GM19372 (cell line): ENCODE data around the gene CNNM3.
"Not testable (repeated sequence)": the region's sequence is repeated elsewhere in the genome, so short reads cannot be mapped to it uniquely, and the experiment has no call there.

ENCODE experiments used
- ATAC-seq: cut with Tn5 transposase; IDR thresholded peaks from one replicate; pipeline ENCODE4 v1.9.1; 2021; ENCODE audit warnings: mild to moderate bottlenecking, low read depth, moderate library complexity; ENCODE audit not compliant: unreplicated experiment

The CNNM3 gene

DNA sequence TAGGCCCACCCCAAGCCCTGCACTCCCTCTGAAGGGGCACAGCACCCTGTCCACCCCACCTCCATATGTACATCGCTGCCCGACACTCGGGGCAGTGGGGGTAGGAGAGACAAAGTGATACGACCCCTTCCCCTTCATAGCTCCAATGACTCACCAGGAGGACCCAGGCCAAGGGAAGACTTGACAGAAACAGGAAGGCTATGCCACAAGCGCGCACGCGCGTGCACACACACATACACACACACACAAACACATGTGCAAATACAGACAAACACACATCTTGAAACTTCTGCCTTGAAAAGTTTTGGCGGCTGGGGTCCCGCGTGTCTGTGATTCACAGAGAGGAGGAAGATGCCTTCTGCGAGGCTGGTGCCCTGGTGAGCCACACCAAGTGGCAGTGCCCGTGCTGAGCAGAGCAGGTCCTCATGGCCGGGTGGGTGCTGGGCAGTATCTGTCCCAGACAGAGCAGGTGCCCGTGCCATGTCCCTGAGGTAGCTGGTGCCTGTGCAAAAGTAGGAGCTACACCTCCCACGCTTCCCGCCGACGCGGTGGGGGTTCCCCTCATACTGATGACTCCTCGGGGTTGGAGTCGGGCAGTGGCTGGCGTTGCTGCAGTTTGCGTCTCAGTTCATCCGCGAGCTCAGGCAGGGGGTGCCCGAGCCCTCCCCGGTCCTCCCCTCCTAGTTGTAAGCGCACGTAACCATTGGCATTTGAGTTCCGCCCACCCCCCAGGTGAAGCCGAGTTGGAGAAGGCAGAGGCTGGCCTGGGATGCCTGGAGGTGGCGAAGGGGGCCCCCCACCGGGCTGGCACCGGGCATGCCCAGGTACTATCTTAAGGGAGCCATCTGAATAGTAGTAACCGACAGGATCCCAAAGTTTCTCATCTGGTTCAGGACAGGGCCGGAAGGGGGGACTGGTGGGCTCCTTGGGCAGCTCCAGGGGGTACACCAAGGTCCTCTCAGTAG, 44.3 kb downstream of the CNNM3 start:
- ATAC-seq: no peak

DNA sequence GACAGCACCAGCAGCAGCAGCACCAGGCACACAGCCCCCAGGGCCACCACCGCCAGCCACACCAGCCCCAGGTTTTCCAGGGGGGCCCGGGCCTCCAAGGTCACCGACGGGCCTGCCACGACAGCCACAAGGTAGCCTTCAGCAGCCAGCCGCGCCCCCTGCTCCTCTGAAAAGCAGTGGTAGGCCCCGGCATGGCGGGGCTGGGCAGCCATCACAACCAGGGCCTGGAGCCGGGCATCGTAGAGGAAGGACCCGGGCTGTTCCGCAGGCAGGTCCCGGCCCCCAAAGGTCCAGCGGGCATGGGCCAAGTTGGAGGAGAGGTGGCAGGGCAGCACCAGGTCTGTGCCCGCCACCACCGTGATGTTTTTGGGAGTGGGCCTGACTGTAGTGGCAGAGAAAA, 45.0 kb downstream of the CNNM3 start:
- ATAC-seq: no peak

DNA sequence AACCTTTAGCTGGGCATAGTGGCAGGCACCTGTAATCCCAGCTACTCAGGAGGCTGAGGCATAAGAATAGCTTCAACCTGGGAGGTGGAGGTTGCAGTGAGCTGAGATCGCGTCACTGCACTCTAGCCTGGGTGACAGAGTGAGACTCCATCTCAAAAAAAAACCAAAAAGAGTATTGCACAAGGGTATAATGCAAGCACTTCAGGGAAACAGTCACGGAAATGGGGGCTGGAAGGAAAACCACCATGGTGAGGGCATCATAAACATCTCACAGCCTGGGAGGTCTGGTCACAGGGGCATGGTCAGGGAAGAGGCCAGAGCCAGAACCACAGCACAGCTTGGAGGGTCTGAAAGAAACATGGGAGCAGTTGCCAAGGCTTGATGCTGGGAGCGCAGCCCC, 47.0 kb downstream of the CNNM3 start:
- not testable (repeated sequence) for ATAC-seq

DNA sequence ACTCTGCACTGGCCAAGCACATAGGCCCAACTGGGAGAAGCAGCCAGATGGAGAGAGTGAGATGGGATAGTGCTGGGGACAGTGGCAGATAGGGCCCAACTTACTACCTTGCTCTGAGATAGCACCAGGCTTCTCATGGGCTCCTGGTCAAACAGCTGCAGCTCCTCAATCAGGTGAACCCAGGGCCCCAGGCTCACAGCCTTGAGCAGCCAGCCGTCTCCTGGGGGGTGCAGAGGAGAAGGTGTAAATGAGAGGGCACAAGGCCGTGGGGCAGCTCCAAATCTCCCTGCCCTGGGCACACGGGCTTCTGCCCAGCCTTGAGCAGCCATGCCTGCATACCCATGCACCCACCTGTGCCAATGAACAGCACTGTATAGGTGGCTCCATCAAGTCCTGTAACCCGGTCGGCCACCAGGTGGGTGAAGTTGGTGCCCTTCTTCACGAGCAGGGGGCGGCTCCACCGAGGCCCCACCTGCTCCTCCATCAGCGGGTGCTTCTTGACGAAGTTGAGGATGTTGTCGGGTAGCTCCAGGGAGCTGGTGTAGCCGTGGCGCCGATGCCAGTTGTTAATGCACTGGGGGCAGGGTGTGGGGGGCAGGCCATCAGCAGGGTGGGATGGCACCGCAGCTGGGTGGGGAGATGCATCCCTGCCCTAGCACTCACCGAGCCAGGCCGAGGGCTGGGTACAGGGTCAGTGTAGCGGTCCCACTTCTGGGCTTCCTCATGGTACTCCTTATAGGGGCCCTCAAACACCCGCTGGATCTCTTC, 47.7 kb downstream of the CNNM3 start:
- ATAC-seq: no peak

DNA sequence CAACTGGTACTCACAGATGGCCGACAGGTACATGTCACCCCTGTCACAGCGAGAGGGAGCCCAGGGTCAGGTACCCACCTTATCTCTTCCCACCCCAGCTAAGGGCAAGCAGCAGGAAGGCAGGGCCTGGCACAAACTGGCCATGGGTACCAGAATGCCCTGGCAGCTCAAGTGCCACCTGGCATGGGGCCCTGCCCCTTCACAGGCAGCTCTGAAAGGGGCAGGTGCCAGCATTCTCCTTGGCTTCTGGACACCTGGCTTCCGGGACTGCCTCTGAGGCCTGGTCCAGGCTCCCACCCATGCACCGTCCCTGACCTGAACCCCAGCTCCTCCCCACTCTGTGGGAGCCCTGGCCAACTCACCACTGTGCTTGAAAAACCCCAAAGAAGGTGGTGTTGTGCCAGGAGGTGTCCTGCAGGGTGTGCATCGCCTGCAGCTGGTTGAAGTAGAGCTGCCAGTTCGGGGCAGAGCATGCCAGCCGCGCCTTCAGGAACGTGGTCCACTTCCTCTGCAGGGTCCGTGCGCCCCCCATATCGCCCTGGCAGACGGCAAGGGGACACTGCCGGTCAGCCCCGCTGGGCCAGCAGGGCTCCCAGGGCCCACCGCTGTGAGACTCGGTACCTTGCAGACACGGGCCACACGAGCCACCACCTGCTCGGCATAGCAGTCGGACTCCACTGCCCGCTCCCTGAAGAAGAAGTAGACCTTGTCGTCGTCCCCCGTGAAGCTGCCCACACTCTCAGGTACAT, 48.4 kb downstream of the CNNM3 start:
- no peak for ATAC-seq

DNA sequence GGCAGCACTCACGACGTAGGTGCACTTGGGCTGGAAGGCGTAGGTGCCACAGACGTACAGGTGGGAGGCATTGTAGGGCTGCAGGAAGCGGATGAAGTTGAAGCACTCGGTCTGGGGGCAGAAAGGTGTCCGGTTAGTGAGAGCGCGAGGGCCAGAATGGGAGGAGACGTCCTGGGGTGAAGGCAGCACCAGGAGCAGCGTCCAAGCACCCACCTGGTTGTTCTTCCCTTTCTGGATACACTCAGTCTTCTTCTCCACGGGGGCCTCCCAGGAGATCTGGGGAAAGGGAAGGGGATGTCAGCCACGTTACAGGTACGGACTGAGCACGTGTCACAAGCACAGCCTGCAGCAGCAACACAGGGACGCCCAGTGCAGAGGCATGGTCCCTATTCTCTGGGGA, 49.6 kb downstream of the CNNM3 start:
- no peak for ATAC-seq

DNA sequence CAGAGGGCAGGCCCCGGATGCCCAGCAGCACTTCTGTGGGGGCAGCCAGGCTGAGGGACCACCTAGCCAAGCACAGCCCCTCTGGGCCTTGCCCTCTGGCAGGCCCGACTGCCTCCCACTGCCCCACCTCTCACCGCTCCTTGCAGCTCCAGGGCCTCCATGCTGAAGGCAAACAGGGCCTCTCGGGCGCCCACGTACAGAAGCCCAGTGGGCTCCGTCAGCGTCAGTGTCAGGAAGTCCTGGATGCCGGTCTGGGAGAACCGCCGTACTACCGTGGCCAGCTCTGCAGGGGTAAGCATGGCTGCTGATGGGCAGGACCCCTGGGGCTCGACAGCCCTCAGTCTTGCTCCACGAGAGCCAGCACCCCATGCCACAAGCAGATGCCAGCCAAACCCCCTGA, 50.1 kb downstream of the CNNM3 start:
- ATAC-seq: no peak

DNA sequence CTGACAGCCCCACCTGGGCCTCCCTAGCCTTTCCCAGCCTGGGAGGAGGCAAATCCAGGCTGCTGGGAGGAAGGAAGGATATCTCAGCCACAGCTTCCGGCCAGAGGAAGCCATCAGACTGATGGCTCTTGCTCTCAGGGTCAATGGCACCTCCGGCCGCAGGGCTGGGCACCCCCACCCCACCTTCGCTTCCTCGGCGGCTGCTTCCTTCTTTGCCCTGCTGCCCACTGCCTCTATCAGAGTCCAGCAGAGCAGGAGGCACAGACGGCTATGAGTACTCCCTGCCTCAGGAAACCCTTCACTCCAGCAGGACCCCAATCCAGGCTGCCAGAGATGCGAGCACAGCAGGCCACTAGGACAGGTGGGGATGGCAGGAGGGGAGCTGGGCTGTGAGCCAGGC, 50.5 kb downstream of the CNNM3 start:
- ATAC-seq: no peak

DNA sequence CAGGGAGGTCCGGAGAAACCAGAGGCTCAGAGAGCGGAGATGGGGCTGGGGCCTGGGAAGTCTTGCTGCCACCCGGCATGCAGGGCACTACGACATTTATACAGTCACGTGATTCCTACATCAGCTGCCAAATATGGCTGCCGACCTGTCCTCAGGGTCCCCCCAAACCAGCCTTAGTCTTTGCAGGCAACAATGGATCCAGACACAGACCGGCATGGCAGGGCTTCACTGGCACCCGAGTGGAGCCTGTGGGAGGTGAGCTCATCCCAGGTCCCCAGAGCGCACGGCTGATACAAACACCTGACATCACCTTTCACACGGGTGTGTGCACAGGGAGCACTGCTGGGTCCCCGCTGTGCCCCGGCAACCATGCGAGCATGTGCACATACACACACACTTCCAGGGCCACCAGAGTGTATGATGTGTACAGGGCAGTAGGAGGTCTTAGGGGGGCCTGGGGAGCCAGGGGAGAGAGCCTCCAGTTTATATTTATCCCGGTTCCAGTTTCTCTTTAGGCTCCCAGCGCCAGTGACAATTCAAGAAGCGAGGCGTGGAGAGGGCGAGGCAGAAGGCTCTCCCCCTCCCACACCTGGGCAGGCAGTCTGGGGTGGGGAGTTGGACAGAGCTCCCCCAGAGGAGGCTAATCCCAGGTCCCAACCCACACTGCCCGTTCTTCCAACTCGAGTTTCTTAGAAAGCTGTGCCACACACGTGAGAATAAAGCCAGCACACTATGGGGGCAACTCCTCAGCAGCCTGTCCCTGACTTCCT, 51.1 kb downstream of the CNNM3 start:
- no peak for ATAC-seq

DNA sequence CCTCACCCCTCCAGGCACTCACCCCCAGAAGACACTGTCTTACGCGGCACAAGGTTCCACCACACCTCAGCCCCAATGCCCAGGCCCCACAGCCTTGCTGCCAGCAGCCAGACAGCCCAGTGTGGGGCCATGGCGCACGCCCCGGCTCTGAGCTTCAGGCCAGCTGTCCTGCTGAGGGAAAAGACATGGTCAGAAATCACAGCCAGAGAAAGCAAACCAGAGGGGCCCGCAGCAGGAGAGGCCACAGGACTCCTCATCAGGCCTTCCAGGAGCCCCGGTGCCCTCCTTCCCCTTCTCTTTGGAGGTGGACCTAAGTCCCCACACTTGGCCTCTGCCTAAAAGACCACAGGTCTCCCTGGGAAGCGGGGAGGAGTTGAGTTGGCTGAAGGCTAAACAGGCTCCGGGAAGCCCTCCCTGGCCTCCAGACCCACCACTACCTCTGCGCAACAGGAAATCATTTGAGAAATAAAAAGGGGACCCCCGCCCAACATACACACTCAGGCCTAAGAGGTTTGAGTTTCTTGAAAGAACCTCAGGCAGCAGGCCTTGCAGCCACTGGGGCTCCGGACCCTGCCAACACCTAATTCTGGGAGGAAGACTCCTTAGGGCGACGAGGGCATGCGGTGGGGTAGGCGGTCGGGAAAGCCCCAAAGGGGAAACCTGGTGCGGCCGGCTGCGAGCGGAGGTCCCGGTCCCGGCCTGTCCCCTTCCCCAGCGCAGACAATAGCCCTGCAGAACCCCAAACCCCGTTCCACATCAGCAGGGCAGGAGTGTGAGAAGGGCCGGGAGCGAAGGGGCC, 51.9 kb downstream of the CNNM3 start:
- peak; percentile 11 for ATAC-seq

DNA sequence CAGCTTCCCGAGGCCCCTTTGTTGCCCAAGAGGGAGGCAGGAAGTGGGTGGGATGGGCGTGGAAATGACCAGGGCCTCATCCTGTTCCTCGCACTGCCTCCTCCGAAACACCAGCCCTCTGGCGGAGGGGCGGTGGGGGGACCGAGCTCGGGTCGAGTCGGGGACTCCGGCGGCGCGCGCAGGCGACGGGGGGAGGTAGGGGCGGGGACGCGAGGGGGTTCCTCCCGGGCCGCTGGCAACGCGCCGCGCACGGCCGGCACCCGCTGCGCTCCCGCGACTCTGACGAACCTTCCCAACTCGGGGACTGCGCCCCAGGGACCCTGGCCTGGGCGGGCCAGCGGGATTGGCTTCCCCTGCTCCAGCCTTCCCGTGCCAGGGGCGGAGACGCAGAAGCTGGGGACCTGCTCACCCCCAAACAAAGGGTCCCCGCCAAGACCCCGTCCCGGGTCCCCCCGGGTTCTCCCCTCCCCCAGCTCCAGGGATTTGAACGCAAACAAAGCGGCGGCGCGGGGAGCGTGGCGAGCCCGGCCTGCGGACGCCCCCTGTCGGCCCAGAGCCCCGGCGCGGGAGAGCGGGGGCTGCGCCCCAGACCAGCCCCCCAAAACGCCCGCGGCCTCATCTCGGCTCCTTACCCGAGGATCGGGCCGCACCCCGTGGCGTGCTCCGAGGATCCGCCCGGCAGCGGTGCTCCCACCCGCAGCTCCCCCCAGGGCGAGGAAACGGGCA, 52.6 kb downstream of the CNNM3 start:
- peak; percentile 47 for ATAC-seq

DNA sequence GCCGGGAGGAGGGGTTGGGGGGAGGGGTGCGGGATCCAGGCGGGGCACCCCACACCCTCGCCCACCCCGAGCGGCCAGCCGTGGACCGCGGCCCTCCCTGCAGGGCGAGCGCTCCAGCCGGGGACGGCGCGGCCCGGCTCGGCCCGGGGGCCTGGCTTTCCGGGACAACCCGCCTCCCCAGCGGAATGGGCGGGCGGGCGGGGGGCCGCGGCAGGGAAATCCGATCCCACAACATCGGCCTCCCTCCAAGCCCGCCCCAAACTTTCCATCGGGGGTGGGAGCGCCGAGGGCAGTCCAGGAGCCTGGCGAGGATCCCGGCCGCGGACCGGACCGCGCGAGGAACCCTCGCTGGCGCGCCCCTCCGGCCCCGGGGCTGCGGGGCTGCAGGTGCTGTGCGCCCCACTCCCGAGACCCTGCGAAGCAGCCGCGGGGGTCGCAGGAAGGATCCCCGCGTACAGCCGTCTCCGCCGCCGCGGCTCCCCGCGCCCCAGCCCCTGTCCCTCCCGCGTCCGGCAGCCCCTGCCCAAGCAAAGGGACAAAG, 53.3 kb downstream of the CNNM3 start:
- ATAC-seq: peak; percentile 12

DNA sequence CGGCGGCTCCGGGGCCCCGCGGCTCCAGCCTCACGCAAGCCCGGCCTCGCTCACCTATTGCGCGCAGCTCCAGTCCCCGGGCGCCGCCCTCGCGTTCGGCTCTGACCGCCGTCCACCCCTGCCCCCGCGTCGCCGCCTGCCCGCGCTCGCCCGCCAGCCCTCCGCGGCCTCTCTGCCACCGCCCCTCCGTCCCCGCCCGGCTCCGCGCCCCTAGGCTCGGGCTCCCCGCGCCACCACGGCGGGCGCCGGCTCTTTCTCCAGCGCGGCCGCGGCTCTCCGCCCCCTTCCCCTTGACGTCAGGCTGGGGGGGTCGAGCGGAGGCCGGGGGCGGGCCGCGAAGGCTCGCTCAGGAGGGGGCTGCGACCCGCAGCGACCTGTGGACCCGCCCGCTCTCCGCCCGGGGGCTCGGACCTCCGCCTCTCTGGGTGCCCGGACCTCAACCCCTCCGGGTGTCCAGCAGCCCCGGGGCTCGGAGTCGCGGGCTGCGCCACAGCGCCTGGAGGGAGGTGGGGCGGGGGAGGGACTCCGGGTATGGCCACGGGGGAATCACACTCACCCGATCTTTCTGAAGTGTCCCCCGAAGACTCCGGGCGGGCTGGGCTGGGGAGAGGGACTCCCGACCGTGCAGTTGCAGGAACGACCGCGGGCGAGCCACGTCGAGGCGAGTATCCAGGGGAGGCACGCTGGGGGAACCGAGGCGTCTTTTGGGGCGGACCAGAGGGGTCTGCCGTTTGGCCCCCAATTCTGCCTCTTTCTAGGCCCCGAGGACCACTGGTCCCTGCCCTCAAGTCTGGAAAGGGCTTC, 54.0 kb downstream of the CNNM3 start, which contains the start of gene SEMA4C:
Gene SEMA4C (minus strand): TSS at position 259 of the 804 bp plus-strand sequence. CDS start 2,194 bp downstream, outside the sequence.
- ATAC-seq: no peak

DNA sequence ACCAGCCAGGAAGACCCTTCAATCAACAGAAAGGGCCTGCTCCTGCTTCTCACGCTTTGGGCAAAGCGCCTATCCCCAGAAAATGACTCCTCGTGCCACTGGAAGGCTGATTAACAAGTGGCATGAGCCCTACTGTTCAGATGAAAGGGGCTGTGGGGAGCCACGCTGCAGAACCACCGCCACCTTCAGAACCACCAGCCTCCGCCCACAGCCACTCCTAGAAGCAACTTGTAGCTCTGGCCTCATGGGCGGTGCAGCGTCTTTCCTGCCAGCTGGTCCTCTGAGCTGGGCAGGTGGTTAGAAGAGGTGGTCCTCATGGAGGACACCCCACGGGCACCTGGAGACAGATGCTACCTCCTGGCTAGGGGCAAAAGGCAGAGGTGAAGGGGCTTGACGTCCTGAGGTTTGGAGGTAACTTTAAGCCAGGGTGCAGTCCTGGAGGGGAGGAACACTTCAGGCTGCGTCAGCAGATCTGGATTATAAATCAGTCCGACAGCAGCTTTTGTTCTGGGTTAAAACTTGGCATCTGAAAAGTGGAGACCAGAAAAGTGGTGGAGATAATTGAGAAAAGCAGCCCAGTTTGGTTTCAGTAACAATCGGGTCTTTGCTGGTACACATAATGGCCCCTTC, 54.7 kb downstream of the CNNM3 start:
- no peak for ATAC-seq

DNA sequence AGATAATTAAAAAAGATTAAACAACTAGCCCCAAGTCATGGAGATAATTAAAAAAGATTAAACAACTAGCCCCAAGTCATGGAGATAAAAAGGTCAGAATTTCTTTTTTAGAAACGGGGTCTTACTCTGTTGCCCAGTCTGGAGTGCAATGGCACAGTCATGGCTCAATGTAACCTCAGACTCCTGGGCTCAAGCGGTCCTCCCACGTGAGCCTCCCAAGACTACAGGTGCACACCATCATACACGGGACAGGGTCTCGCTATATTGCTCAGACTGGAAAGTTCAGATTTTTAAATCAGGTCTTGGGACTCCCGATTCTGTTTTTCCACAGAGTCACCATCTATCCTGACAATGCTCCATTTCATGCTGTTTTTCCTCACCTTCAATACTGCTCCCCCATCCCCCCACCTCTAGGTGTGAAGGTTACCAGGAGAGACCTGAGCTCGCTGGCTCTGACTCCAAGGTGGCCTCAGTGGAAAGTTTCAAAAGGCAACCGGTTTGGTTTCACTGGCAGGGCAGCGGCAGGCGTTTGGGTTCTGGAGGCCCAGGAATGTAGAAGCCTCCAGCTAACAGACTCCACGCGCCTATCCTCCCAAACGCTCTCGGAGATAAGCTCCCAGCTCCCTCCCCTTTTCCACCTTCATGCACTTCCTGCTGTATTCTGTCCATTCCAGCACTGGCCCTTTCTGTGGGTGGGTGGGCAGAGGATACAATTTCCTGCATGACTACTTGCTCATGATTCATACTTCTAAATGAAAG, 56.7 kb downstream of the CNNM3 start:
- ATAC-seq: no peak

DNA sequence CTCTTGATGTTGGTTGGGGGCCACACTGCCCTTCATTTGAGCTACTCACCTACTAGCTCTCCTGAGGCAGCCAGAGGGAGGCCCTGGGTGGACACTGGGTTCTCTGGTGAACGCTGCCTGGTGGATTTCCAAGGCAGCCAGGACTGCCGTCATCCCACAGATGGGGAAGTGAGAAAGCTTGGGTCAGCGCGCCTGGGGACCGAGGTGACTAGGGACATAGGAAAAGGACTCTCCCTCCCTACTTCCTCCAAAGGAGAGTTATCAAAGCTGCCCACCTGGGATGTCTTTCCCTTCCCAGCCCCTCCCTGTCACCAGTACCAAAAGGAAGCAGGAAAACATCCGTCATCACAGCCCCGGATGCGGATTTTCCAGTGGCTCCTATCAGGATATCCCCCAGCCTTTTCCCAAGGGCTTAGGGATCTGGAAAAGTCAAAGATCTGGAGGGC, 57.6 kb downstream of the CNNM3 start:
- ATAC-seq: no peak
